ENCODE data around the gene WSB1. TPM values are rescaled to one million over a fixed set of nuclear protein-coding genes. Genes with fewer than 3 reads are reported as not detected.
A peak's percentile ranks its signal among the peaks of the same experiment; 100 is the strongest.

The WSB1 gene
- total RNA-seq, 2 donors from 2014 or later = 206 to 227 TPM

DNA sequence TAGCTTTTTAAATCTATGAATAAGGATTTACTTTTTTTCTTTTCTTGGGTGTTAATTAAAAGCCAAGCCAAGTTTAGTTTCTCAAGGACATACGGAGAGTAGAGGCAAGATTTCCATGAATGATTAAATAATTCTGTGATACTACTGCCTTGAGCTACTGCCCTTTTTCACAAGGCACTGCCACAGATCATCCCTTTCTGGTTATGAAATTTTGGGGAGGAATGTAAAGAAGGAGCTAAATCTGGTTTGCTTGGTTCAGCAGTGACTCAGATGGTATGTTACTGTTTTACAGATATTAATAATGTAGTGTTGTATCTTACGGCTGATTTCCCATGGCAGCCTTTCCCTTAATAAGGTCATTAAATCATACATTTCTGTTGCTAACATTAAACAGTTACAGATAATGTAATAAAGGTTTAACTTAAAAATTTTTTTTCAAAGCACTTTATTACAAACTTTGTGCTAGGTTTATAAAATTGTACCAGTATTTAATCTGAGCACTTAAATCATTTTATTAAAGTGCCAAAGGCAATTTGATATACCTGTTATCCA lies 2.6 kb downstream of the WSB1 start:
- intact Hi-C loops (cut with DNase I) = no loop called here
- DNase-seq (ENCODE audit: low spot score) = no peak

DNA sequence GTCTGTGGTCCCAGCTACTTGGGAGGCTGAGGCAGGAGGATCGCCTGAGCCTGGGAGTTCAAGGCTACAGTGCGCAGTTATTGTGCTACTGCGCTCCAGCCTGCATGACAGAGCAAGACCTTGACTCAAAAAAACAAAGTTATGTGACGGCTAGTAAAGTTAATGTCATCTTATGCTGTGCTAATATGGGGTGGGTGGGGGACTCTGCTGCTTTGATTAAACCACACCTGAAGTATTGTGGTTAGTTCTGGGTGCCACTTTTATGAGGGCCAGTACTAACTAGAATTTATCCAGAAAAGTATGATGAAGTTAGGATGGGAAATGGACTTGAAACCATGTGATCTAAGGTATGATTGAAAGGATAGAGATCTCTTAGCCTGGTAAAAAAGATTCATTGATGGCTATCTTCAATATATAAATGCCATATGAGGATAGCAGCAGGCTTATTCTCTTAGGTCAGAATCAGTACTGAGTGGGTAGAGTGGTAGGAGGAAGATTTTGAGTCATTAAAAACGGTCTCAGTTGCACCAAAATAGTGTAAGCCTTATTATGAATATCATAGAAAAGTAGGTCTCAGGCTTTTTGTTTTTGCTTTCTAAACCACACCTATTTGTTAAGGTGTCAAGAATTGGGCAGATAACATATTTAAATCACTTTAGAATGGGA lies 5.6 kb downstream of the WSB1 start:
- intact Hi-C loops (cut with DNase I) = no loop called here
- DNase-seq (ENCODE audit: low spot score) = no peak

- intact Hi-C loops (cut with DNase I) = no loop called here
- DNase-seq (ENCODE audit: low spot score) = no peak
Observed at GRCh38 chr17:27303734-27304133, 9.8 kb downstream of the WSB1 start.

DNA sequence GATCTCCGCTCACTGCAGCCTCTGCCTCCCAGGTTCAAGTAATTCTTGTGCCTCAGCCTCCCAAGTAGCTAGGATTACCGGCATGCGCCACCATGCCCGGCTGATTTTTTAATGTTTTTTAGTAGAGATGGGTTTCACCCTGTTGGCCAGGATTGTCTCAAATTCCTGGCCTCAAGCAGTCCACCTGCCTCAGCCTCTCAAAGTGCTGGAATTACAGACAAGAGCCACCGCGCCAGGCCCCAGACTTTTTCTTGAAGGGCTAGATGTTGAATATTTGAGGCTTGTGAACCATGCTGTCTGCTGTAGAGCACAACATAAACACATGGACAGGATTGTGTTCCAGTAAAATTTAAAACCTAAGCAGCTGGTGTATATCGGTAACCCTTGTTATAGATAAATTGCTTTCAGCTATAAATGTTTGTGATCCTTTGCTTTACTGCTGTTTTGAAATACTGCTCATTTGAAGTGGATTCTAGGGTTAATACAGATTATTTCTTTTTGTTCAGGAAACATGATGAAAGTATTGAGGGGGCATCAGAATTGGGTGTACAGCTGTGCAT lies 12.4 kb downstream of the WSB1 start:
- intact Hi-C loops (cut with DNase I) = no loop called here
- no peak for DNase-seq (ENCODE audit: low spot score)

DNA sequence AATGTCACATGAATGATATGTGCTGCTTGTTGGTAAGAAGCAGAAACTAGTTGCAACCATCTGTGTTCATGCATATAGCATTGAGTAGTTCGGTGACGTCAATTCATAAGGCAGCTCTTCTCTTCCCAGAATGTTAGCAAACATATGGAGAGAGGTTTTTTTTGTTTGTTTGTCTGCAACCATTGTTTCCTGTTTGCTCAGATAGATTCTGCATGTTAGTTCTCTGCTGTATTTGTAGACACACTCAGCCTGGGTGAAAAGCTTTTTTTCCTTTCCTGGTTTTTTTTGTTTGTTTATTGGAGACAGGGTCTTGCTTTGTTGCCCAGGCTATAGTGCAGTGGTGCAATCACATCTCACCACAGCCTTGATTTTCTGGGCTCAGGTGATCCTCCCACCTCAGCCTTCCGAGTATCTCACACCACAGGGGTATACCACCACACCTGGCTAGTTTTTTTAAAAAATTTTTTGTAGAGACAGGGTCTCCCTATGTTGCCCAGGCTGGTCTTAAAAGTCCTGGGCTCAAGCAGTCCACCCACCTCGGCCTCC lies 16.7 kb downstream of the WSB1 start:
- intact Hi-C loops (cut with DNase I) = no loop called here
- DNase-seq (ENCODE audit: low spot score) = no peak

- intact Hi-C loops (cut with DNase I) = no loop called here
Observed at GRCh38 chr17:27313301-27313700, 19.4 kb downstream of the WSB1 start.

DNA sequence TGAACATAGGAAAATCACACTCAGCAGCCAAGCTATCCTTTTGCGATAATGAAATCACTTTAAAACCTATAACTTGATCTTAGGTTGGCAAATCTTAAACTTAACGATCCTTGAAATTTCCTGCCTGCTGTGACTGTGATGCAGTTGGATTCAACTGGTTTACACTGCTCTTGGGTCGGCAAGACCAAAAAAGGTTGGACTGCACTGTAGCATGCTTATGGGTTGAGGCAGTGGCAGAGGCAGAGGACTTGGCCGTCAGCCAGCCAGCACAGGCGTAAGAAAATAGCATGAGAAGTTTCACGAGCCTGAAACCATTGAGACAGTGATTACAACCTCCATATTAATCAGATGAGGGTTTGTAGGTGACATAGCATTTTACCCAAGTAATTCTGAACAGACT lies 21.4 kb downstream of the WSB1 start:
- DNase-seq (ENCODE audit: low spot score) = peak; percentile 95
- intact Hi-C loops (cut with DNase I) = no loop called here

More at GRCh38 chr17:27313301-27313700, 19.4 kb downstream of the WSB1 start:
- DNase-seq (ENCODE audit: low spot score) = no peak

GRCh38 chr17:27315796-27316465 lies 22.0 kb downstream of the WSB1 start:
- no peak for DNase-seq (ENCODE audit: low spot score)

DNA sequence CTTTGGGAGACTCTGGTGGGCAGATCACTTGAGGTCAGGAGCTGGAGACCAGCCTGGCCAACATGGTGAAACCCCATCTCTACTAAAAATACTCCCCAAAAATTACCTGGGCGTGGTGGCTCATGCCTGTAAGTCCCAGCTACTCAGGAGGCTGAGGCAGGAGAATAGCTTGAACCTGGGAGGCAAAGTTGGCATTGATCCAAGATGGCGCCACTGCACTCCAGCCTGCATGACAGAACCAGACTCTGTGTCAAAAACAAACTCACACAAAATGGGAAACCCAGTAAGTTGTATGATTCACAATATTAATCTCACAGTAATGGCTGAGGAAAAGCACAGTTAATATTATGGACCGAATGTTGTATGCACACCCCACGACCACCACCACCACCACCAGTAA lies 24.3 kb downstream of the WSB1 start:
- intact Hi-C loops (cut with DNase I) = no loop called here
- no peak for DNase-seq (ENCODE audit: low spot score)

More at GRCh38 chr17:27315796-27316465, 22.0 kb downstream of the WSB1 start:
- intact Hi-C loops (cut with DNase I) = no loop called here

DNA sequence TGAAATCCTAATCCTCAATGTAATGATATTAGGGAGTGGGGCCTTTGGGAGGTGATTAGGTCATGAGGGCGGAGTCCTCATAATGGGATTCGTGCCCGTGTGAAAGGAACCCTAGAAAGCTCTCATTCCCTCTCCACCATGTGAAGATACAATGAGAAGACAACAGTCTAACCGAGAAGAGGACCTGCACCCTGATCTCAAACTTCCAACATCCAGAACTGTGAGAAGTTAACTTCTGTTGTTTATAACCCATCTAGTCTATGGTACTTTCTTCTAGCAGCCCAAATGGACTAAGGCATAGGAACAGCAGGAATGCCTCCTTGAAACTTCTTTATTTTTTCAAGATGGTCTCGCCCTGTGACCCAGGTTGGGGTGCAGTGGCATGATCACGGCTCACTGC lies 24.7 kb downstream of the WSB1 start:
- intact Hi-C loops (cut with DNase I) = no loop called here

GRCh38 chr17:27319541-27320221 lies 25.8 kb downstream of the WSB1 start:
- no peak for DNase-seq (ENCODE audit: low spot score)
- intact Hi-C loops (cut with DNase I) = no loop called here

More for the DNA sequence above, 24.7 kb downstream of the WSB1 start:
- no peak for DNase-seq (ENCODE audit: low spot score)

GRCh38 chr17:27320222-27320560 lies 26.3 kb downstream of the WSB1 start:
- DNase-seq (ENCODE audit: low spot score) = no peak
- intact Hi-C loops (cut with DNase I) = no loop called here

DNA sequence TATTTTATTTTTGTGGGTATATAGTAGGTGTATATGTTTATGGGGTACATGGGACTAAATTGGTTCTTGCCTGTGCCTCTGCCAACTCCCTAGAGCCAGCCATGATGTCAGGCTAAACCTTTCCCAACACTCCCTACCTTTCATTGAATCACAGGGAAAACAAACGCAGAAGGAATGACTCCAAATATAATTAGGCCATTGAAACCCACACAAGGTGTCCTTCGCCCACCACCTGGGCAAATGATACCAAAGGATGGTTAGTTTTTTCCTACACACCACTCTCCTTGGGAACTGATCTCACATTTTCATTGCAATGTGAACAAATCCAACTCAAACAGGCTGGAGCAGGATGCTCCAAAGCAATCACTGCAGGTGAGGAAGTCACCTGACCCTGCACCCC lies 27.5 kb downstream of the WSB1 start:
- intact Hi-C loops (cut with DNase I) = no loop called here

GRCh38 chr17:27322026-27322425 lies 28.1 kb downstream of the WSB1 start:
- no peak for DNase-seq (ENCODE audit: low spot score)
- intact Hi-C loops (cut with DNase I) = no loop called here

More for the DNA sequence above, 27.5 kb downstream of the WSB1 start:
- DNase-seq (ENCODE audit: low spot score) = no peak

DNA sequence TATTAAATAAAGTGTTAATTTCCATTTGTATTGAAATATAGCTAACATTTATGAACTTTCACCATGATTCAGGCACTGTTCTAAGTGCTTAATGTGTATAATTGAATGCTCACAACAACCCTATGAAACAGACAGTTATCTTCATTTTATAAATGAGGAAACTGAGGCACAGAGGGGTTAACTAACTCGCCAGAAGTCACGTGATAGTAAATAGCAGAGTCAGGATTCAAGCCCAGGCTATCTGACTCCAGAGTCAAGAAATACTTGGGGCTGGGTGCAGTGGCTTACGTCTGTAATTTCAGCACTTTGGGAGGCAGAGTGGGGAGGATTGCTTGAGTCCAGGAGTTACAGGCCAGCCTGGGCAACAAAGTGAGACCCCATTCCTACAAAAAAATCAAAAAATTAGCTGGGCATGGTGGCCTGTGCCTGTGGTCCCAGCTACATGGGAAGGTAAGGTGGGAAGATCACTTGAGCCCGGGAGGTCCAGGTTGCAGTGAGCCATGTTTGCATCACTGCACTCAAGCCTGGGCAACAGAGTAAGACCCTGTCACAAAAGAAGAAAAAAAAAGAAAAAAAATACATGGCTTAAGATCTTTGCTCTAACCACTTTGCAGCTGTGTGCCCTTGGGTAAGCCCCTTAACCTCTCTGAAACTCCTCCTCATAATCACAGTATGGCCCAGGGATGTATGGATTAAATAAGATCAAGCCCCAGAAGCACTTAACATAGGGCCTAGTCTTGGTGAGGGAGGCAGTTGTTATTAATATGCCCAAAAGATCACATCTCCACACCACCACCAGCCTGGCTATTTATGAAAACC lies 29.0 kb downstream of the WSB1 start:
- intact Hi-C loops (cut with DNase I) = no loop called here
- DNase-seq (ENCODE audit: low spot score) = no peak

DNA sequence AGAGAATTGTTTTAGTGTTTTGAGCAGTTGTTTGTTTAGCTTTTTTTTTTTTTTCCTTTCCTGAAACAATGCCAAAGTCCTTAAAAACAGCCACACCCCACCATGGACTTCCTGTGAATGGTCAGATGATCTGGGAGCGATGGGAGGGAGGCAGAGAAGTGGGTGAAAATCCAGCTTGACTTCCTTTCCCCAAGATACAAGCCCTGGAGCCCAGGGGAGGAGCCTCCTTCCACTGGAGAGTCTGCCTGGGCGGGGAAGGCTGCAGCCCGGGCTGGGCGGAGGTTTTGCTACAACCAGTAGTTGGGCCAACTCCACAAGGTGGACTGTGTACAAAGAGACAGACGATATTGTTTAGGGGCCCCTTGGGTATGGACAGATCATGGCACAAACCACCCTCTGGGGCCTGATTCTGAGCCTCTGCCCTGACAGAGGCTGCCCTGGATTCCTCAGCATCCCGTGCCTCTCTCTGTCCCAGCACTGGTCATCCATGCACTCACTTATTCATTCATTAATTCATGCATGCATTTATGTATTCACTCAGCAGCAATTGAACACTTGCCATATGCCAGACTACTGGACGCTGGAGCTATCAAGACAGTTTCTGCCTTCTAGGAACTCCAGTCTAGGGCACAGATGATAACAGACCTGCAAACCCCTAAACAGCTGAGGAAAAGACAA lies 29.8 kb downstream of the WSB1 start:
- intact Hi-C loops (cut with DNase I) = loop anchor here in 1 of 2 donors (2.0 kb wide), 1 partner anchor 81 kb away; no protein-coding TSS in a partner anchor
- DNase-seq (ENCODE audit: low spot score) = peak; percentile 88

DNA sequence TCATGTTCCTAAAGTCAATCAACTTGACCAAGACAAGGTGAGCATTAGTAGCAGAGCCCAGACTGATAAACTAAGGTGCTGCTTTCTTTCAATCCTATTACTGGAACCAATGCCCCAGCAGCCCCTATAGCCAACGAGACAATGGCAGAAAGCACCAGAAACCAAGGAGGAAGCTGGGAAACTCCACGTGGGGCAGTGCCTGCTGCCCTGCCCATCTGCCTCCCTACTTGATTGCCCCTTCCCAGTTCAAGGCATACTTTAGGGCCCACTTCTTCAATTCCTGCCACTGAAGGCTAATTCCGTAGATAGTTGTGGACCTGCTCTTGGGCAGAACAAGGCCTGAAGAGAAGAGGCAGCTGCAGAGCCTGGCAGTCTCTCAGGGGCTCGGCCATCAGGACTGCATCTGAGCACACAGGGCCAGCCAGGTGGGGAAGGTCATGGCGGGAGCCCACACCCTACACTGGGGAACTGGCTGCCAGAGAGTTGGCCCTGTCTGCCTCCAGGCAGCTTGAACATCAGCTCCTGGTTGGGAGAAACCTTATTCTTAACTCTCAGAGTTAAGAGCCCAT lies 30.9 kb downstream of the WSB1 start:
- DNase-seq (ENCODE audit: low spot score) = no peak
- intact Hi-C loops (cut with DNase I) = loop anchor here in 1 of 2 donors (2.0 kb wide), 1 partner anchor 82 kb away; no protein-coding TSS in a partner anchor

DNA sequence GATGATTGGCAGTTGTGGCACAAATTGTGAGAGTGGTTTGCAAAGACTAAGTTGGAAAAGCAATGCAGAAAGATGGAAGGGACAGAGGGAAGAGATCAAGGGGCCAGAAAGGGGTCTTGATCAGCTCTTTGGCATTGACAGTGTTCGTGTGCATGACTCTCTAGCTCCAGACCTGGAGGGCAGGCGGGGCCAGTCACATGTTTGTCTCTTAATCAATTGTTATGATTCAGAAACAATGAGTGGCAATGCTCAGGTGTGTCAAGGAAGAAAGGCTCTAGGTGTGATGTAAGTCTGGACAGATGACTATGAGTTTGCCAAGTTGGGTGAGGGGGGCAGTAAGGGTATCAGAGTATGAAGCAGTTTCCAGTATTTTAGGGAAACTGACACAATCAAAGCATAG lies 32.1 kb downstream of the WSB1 start:
- no peak for DNase-seq (ENCODE audit: low spot score)
- intact Hi-C loops (cut with DNase I) = no loop called here

Measured in posterior vena cava (tissue), 2 donors.